Central memory CD4-positive, alpha-beta T cell (primary cell): Measurements from ENCODE around the gene FOXP1.

ENCODE experiments used
- DNase-seq: peaks from one replicate; pipeline ENCODE4 v3.0.0; 2022

The FOXP1 gene

GRCh38 chr3:71290301-71290700 lies 293.2 kb downstream of the FOXP1 start:
- DNase-seq: no peak

- DNase-seq: no peak
Observed at GRCh38 chr3:71288269-71288930, 295.1 kb downstream of the FOXP1 start.

- no peak for DNase-seq
Observed at GRCh38 chr3:71285086-71285485, 298.4 kb downstream of the FOXP1 start.

- DNase-seq: no peak
Observed at GRCh38 chr3:71282976-71283375, 300.6 kb downstream of the FOXP1 start.

- no peak for DNase-seq
Observed at GRCh38 chr3:71281280-71281679, 302.2 kb downstream of the FOXP1 start.

- no peak for DNase-seq
Observed at GRCh38 chr3:71277341-71277740, 306.2 kb downstream of the FOXP1 start.

- no peak for DNase-seq
Observed at GRCh38 chr3:71276531-71276930, 307.0 kb downstream of the FOXP1 start.

- no peak for DNase-seq
Observed at GRCh38 chr3:71273453-71273852, 310.1 kb downstream of the FOXP1 start.

- DNase-seq: no peak
Observed at GRCh38 chr3:71271596-71271995, 311.9 kb downstream of the FOXP1 start.

GRCh38 chr3:71269906-71270305 lies 313.6 kb downstream of the FOXP1 start:
- DNase-seq: no peak

GRCh38 chr3:71268462-71268999 lies 315.0 kb downstream of the FOXP1 start:
- no peak for DNase-seq

GRCh38 chr3:71266875-71267274 lies 316.7 kb downstream of the FOXP1 start:
- no peak for DNase-seq

GRCh38 chr3:71265365-71265915 lies 318.1 kb downstream of the FOXP1 start:
- DNase-seq: no peak

GRCh38 chr3:71264840-71265239 lies 318.7 kb downstream of the FOXP1 start:
- no peak for DNase-seq

- DNase-seq: no peak
Observed at GRCh38 chr3:71262364-71263265, 320.9 kb downstream of the FOXP1 start.

GRCh38 chr3:71260782-71261181 lies 322.7 kb downstream of the FOXP1 start:
- DNase-seq: no peak

GRCh38 chr3:71258526-71258925 lies 325.0 kb downstream of the FOXP1 start:
- no peak for DNase-seq

- DNase-seq: no peak
Observed at GRCh38 chr3:71258116-71258515, 325.4 kb downstream of the FOXP1 start.

GRCh38 chr3:71255498-71255897 lies 328.0 kb downstream of the FOXP1 start:
- no peak for DNase-seq

- DNase-seq: no peak
Observed at GRCh38 chr3:71254281-71255057, 329.1 kb downstream of the FOXP1 start.

GRCh38 chr3:71253169-71253568 lies 330.4 kb downstream of the FOXP1 start:
- no peak for DNase-seq

- no peak for DNase-seq
Observed at GRCh38 chr3:71252466-71252865, 331.1 kb downstream of the FOXP1 start.
